ENCODE data around the gene NDOR1. TPM values are rescaled to one million over a fixed set of nuclear protein-coding genes. Genes with fewer than 3 reads are reported as not detected.

NDOR1 gene
- total and polyA plus RNA-seq, 2 of the 8 experiments (the other 6 are each of a cell fraction or from before 2014, with no cell fraction given), result 25.7 to 32.3 TPM

DNA sequence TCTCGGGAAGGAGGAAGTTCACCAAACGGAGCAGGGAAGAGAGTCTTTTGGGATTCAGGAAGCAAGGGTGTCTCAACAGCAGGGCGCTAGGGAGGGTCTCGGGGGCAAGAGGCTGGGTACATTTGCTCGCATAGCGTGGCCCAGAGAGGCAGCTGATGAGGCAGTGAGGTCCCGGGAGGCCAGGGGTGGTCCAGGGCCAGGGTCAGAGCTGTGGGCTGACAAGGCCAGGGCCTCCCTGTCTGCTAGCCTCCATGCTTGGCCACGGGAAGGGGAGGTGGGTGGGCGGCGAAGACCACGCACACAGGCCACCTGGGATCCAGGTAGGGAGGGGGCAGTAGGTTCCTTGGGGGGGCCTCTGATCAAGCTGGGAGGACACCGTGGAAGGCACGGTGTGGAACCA is 6.0 kb downstream of the NDOR1 start:
- Histone ChIP-seq H3K4me1 (replicated peaks in 1 of 4; ENCODE audit: control insufficient read depth in 3 of 4, insufficient read depth in 4 of 4, low read length in 3 of 4) (peaks cover 0 to 2% (median 2%) of the 10 kb centered on the region in 4 experiments), H2AK5ac (ENCODE audit: low read depth, low read length) (no peak overlapping the region), H3K56ac (replicated peaks; ENCODE audit: insufficient read length, low read depth, low read length) (no peak overlapping the region), H3K36me3 (ENCODE audit: control insufficient read depth in 2 of 4, insufficient read depth in 4 of 4, low read length in 3 of 4) (peaks cover 0 to 22% (median 8%) of the 10 kb centered on the region in 4 experiments; a peak in 7 of 8 replicates), H2AFZ (ENCODE audit: low read length) (no peak overlapping the region), H3K79me1 (ENCODE audit: low read depth, low read length) (peaks cover 6% of the 10 kb centered on the region), H3K14ac (ENCODE audit: insufficient read length) (no peak overlapping the region), H3K27ac (ENCODE audit: low read depth, low read length) (no peak overlapping the region), H4K20me1 (replicated peaks in 1 of 2; ENCODE audit: control insufficient read depth in 1 of 2, insufficient read depth in 2 of 2, low read length in 2 of 2) (peaks cover 0 to 15% of the 10 kb centered on the region in 2 experiments), H4K91ac (replicated peaks; ENCODE audit: insufficient read length, low read length) (no peak overlapping the region), H3K23me2 (ENCODE audit: low read depth, low read length) (no peaks in the 10 kb centered on the region; the same call in 1 of the 2 replicates), H3K4me2 (ENCODE audit: insufficient read depth in 1 of 2, low read depth in 2 of 2, low read length in 2 of 2) (no peak overlapping the region), H2BK5ac (ENCODE audit: low read depth, low read length) (no peak overlapping the region), H2BK15ac (ENCODE audit: low read length) (no peak overlapping the region), H3K23ac (ENCODE audit: insufficient read length) (no peak overlapping the region), H2BK12ac (ENCODE audit: low read depth, low read length) (no peak overlapping the region), H4K5ac (ENCODE audit: insufficient read length, low read depth, low read length) (no peak overlapping the region), H3K9me3 (ENCODE audit: insufficient read depth in 2 of 2, low read depth in 1 of 2, low read length in 1 of 2) (no peaks in the 10 kb centered on the region), H4K8ac (ENCODE audit: extremely low read depth, insufficient read depth, low read length) (no peak overlapping the region), H3K18ac (ENCODE audit: extremely low read depth, low read length) (no peak overlapping the region), H3K4ac (replicated peaks; ENCODE audit: insufficient read length, low read depth, low read length) (no peak overlapping the region), H3K9ac (replicated peaks in 1 of 4; ENCODE audit: extremely low read depth in 1 of 4, low read depth in 3 of 4, low read length in 3 of 4) (no peak overlapping the region), H3K4me3 (ENCODE audit: extremely low read depth in 1 of 4, insufficient read depth in 2 of 4, low read depth in 3 of 4, low read length in 4 of 4) (no peak overlapping the region), H2BK20ac (ENCODE audit: low read length) (no peak overlapping the region), H3K79me2 (ENCODE audit: control insufficient read depth in 1 of 2, insufficient read depth in 2 of 2, low read length in 2 of 2) (peaks cover 0 to 11% of the 10 kb centered on the region in 2 experiments; a peak in 2 of 4 replicates), H2BK120ac (replicated peaks; ENCODE audit: low read depth, low read length) (no peak overlapping the region), H3K27me3 (replicated peaks in 1 of 4; ENCODE audit: control insufficient read depth in 3 of 4, extremely low read depth in 1 of 4, insufficient read depth in 3 of 4, low read length in 3 of 4) (no peaks in the 10 kb centered on the region)
- POLR2A ChIA-PET (ENCODE audit: partially characterized antibody), result interaction anchor here (0.9 to 69.9 kb wide), 8 partner anchors 8 to 125 kb away, joined by 3 to 1462 read pairs (median 4); partner anchors contain the start of genes CYSRT1, MAN1B1, NELFB and RNF208
- TF ChIP-seq SP2 (IDR thresholded peaks at IDR 0.05; ENCODE audit: low read length) (no peak), SIX5 (IDR thresholded peaks at IDR 0.05; ENCODE audit: low read depth, low read length) (no peak), CHD2 (IDR thresholded peaks at IDR 0.05; ENCODE audit: low read length) (no peak), SP1 (IDR thresholded peaks at IDR 0.05; ENCODE audit: low read depth, low read length) (no peak)
- FAIRE-seq, result no peak
- no peak for DNase-seq (ENCODE audit: low read depth in 1 of 2, low spot score in 2 of 2)
- 84% methylated on average over 12 of the region's 13 CpGs; no CpG with 5 or more reads in 1 of the 2 experiments for WGBS, 2 experiments (ENCODE audit: extremely low coverage in 1 of 2, insufficient coverage in 1 of 2, insufficient read length in 1 of 2, insufficient replicate concordance in 2 of 2, low coverage in 1 of 2, low lambda C conversion rate in 2 of 2, missing lambda C conversion rate in 1 of 2)
- CTCF ChIA-PET (ENCODE audit: partially characterized antibody), result interaction anchor here (0.9 to 4.0 kb wide), 6 partner anchors 11 to 141 kb away, joined by 3 to 31 read pairs (median 8); partner anchors contain the start of genes ANAPC2, CYSRT1, RNF208 and RNF224

Measured in H1 (cell line).